HS-27A (cell line): ENCODE data around the gene PTPRE.

ENCODE experiments used
- DNase-seq: peaks from one replicate; pipeline ENCODE4 v3.0.0-alpha.2; 2012; ENCODE audit warnings: low read depth, missing footprints

PTPRE gene

GRCh38 chr10:127882801-127883459 lies 24.0 kb upstream of the PTPRE start:
- no peak for DNase-seq

- no peak for DNase-seq
Observed at GRCh38 chr10:127883516-127883915, 23.4 kb upstream of the PTPRE start.

- DNase-seq: no peak
Observed at GRCh38 chr10:127884501-127884900, 22.4 kb upstream of the PTPRE start.

- DNase-seq: no peak
Observed at GRCh38 chr10:127886371-127887051, 20.4 kb upstream of the PTPRE start.

- DNase-seq: no peak
Observed at GRCh38 chr10:127887541-127888415, 19.1 kb upstream of the PTPRE start.

GRCh38 chr10:127888521-127889312 lies 18.2 kb upstream of the PTPRE start:
- DNase-seq: no peak

- DNase-seq: no peak
Observed at GRCh38 chr10:127889605-127890195, 17.2 kb upstream of the PTPRE start.

GRCh38 chr10:127890216-127890615 lies 16.7 kb upstream of the PTPRE start:
- no peak for DNase-seq

- no peak for DNase-seq
Observed at GRCh38 chr10:127890832-127891334, 16.0 kb upstream of the PTPRE start.

- DNase-seq: no peak
Observed at GRCh38 chr10:127892743-127893142, 14.2 kb upstream of the PTPRE start, which contains the start of gene CLRN3. Gene CLRN3 (minus strand): TSS chr10:127892941. CDS start chr10:127892784, 157 bp downstream.

- DNase-seq: no peak
Observed at GRCh38 chr10:127894146-127894545, 12.8 kb upstream of the PTPRE start.

GRCh38 chr10:127896590-127896989 lies 10.3 kb upstream of the PTPRE start:
- no peak for DNase-seq

- no peak for DNase-seq
Observed at GRCh38 chr10:127897177-127897576, 9.7 kb upstream of the PTPRE start.

GRCh38 chr10:127899766-127900387 lies 7.0 kb upstream of the PTPRE start:
- DNase-seq: no peak

GRCh38 chr10:127903789-127904188 lies 3.1 kb upstream of the PTPRE start:
- DNase-seq: no peak

- no peak for DNase-seq
Observed at GRCh38 chr10:127904311-127905000, 2.4 kb upstream of the PTPRE start.

- no peak for DNase-seq
Observed at GRCh38 chr10:127905001-127905847, 1.7 kb upstream of the PTPRE start.

GRCh38 chr10:127905848-127906261 lies 1.0 kb upstream of the PTPRE start:
- DNase-seq: no peak

- no peak for DNase-seq
Observed at GRCh38 chr10:127907411-127908105, 655 bp downstream of the PTPRE start.
